GM12865 (cell line): ENCODE measurements around the gene LMTK2.

Experiments used
- DNase-seq: peaks from one replicate; pipeline ENCODE4 v3.0.0; 2010; ENCODE audit warnings: low read depth
- H3K4me3 ChIP-seq: 2 replicates; pipeline ENCODE4 v1.5.1; 2011; ENCODE audit warnings: mild to moderate bottlenecking, low read depth, low read length, control low read depth
- TF ChIP-seq, protein P1 (sequence below): IDR thresholded peaks from 2 replicates; pipeline ENCODE4 v1.5.1; 2011; ENCODE audit warnings: low read length, control low read depth, low read depth, inconsistent platforms; ENCODE audit not compliant: insufficient read depth; ENCODE audit errors: missing control alignments

Gene LMTK2

GRCh38 chr7:98128346-98128745 is 21.7 kb downstream of the LMTK2 start:
- H3K4me3 ChIP-seq = no peak overlapping the region
- TF ChIP-seq, protein P1, sequence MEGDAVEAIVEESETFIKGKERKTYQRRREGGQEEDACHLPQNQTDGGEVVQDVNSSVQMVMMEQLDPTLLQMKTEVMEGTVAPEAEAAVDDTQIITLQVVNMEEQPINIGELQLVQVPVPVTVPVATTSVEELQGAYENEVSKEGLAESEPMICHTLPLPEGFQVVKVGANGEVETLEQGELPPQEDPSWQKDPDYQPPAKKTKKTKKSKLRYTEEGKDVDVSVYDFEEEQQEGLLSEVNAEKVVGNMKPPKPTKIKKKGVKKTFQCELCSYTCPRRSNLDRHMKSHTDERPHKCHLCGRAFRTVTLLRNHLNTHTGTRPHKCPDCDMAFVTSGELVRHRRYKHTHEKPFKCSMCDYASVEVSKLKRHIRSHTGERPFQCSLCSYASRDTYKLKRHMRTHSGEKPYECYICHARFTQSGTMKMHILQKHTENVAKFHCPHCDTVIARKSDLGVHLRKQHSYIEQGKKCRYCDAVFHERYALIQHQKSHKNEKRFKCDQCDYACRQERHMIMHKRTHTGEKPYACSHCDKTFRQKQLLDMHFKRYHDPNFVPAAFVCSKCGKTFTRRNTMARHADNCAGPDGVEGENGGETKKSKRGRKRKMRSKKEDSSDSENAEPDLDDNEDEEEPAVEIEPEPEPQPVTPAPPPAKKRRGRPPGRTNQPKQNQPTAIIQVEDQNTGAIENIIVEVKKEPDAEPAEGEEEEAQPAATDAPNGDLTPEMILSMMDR = no peak
- DNase-seq = no peak

DNA sequence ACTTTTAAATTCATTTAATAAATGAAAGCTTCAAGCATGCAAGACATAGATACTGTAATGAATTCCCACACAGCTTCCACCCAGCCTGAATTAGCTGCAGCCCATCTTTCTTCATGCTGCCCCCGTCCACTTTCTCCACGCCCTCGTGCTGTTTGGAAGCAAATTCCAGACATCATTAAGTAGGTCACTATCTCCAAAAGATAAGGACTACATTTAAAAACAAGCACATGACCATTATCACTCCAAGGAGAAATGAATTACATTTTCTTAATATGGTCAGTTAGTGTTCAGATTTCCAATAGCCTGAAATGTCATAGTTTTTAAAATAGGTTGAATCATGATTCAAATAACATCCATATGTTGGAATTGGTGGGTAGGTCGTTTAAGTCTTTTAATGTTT is 24.3 kb downstream of the LMTK2 start:
- no peak for DNase-seq
- TF ChIP-seq, protein P1 = no peak
- no peak overlapping the region for H3K4me3 ChIP-seq

DNA sequence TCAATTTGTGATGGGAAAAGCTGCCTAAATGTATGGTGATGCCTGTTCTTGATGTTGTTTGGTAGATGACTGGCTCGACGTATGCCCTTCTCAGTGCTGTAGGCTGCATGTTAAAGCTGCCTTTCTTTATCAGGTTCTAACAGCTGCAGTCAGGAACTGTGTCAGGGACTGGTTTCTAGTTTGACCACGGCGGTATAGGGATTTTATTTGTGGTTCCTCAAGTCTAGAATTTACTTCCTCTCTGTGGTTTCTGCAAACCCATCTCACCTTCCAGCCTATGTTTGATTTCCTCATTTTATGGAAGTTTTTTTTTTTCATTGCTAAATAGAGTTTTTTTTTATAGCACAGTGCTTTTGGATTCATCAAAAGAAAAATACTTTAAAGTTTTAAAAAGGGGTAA is 26.5 kb downstream of the LMTK2 start:
- no peak overlapping the region for H3K4me3 ChIP-seq
- peak; percentile 83 for DNase-seq
- TF ChIP-seq, protein P1 = no peak

DNA sequence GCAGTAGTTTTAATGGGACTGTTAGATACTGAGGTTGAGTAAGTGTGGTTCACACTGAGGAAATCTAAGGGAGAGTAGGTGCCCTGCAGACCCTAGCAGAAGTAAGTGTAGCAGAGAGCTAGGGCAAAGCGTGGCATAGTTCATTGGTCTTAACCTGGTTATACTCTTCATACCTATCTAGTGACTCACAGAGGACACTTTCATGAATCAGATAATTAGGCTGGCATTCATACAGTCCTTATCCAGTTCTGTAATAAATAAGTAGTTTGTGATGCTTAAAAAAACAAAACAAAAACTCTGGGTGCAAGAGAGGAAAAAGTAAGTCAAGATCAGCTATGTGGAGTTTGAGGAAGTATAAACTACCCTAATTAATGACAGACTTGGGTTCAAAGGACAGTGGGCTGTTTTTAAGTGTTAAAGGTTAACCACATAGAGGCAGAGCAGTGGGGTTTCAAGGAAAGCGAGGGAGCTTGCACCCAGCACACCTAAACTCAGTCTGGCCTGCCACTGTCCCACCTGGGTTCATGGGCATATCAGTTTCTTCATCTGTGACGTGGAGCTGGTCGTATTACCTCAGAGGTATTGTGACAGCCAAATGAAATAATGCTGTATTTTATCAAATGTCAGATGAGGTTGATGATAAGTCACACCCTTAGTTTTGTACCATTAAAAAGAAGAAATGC is 27.1 kb downstream of the LMTK2 start:
- no peak overlapping the region for H3K4me3 ChIP-seq
- DNase-seq = peak; percentile 6
- TF ChIP-seq, protein P1 = no peak

GRCh38 chr7:98134420-98135228 is 28.0 kb downstream of the LMTK2 start:
- TF ChIP-seq, protein P1 = no peak
- H3K4me3 ChIP-seq = no peak overlapping the region
- no peak for DNase-seq

GRCh38 chr7:98135984-98136383 is 29.3 kb downstream of the LMTK2 start:
- TF ChIP-seq, protein P1 = no peak
- H3K4me3 ChIP-seq = no peak overlapping the region
- no peak for DNase-seq
